Measurements from ENCODE around the gene MEI1.

MEI1 gene

GRCh38 chr22:41697126-41697775 lies 2.1 kb upstream of the MEI1 start:
- peak; percentile 92 for DNase-seq
- peak overlapping the region; percentile 5; the same call in 1 of the 2 replicates for H3K4me3 ChIP-seq (ENCODE audit: low read depth, low read length)
- H3K27ac ChIP-seq = peak overlapping the region; percentile 7; the same call in 1 of the 2 replicates

DNA sequence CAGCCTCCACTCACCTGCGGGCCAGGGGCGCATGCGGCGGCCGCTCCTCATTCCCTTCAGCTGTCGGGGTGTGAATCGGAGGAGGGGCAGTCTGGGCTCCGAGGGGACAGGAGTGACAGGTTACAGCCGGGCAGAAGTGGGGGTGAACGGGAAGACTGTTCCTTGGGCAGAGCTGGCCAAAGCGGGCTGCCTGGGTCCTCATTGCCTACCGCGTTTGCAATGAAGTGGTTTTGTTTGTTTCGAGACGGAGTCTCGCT lies 733 bp downstream of the MEI1 start:
- Histone ChIP-seq H3K36me3 (no peaks in the 10 kb centered on the region), H3K4me3 (ENCODE audit: low read depth, low read length) (no peak overlapping the region), H3K27ac (no peak overlapping the region), H3K9me3 (ENCODE audit: severe bottlenecking) (no peaks in the 10 kb centered on the region), H3K27me3 (ENCODE audit: insufficient read depth, low read depth, severe bottlenecking) (no peaks in the 10 kb centered on the region)
- TF ChIP-seq CTCF (IDR thresholded peaks at IDR 0.05; ENCODE audit: low read depth, low read length) = no peak
- no peak for DNase-seq

More at GRCh38 chr22:41697126-41697775, 2.1 kb upstream of the MEI1 start:
- Histone ChIP-seq H3K9me3 (ENCODE audit: severe bottlenecking) (no peaks in the 10 kb centered on the region), H3K27me3 (ENCODE audit: insufficient read depth, low read depth, severe bottlenecking) (no peaks in the 10 kb centered on the region), H3K36me3 (no peaks in the 10 kb centered on the region)
- TF ChIP-seq CTCF (IDR thresholded peaks at IDR 0.05; ENCODE audit: low read depth, low read length) = peak; percentile 87

DNA sequence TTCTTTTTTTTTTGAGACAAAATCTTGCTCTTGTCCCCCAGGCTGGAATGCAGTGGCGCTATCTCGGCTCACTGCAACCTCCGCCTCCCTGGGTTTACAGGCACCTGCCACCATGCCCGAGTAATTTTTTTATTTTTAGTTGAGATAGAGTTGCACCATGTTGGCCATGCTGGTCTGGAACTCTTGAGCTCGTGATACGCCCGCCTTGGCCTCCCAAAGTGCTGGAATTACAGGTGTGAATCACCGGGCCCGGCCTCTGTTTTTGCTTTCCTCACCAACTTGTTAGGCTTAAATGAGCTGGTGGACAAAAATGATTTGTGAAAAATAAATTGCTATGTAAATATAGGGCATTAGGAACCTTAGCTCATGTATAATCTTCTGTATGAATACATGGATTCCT lies 3.5 kb downstream of the MEI1 start:
- Histone ChIP-seq H3K27me3 (ENCODE audit: insufficient read depth, low read depth, severe bottlenecking) (no peaks in the 10 kb centered on the region), H3K9me3 (ENCODE audit: severe bottlenecking) (no peaks in the 10 kb centered on the region), H3K36me3 (no peaks in the 10 kb centered on the region), H3K4me3 (ENCODE audit: low read depth, low read length) (no peak overlapping the region), H3K27ac (no peak overlapping the region)
- no peak for TF ChIP-seq CTCF (IDR thresholded peaks at IDR 0.05; ENCODE audit: low read depth, low read length)
- no peak for DNase-seq

DNA sequence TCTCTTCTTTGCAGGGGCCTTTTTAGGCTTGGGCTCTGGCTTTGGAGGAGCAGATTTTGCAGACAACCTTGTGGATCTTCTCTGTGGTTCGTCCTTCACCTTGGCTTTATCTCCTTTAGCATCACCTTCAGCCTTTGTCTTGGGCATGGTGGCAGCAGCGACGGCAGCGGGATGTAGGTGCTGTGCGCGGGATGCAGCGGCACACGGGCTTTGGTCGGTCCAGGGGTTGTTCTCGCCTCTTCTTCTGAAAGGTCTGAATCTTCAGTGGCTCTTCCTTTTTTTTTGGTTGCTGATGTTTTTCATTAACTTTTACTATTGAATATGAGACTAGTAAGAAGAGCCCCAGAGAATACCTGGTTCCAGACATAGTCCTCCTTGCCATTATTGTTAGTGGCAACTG lies 10.0 kb downstream of the MEI1 start:
- DNase-seq = no peak
- no peak overlapping the region for H3K27ac ChIP-seq

GRCh38 chr22:41713004-41713403 lies 13.7 kb downstream of the MEI1 start:
- no peak for TF ChIP-seq CTCF (IDR thresholded peaks at IDR 0.05; ENCODE audit: low read depth, low read length)
- no peaks in the 10 kb centered on the region for H3K36me3 ChIP-seq
- H3K4me3 ChIP-seq (ENCODE audit: low read depth, low read length) = no peak overlapping the region
- H3K9me3 ChIP-seq (ENCODE audit: severe bottlenecking) = no peaks in the 10 kb centered on the region
- no peak for DNase-seq
- H3K27ac ChIP-seq = no peak overlapping the region
- no peaks in the 10 kb centered on the region for H3K27me3 ChIP-seq (ENCODE audit: insufficient read depth, low read depth, severe bottlenecking)

More for the DNA sequence above, 10.0 kb downstream of the MEI1 start:
- no peak for TF ChIP-seq CTCF (IDR thresholded peaks at IDR 0.05; ENCODE audit: low read depth, low read length)
- H3K27me3 ChIP-seq (ENCODE audit: insufficient read depth, low read depth, severe bottlenecking) = no peaks in the 10 kb centered on the region
- no peaks in the 10 kb centered on the region for H3K9me3 ChIP-seq (ENCODE audit: severe bottlenecking)
- no peaks in the 10 kb centered on the region for H3K36me3 ChIP-seq
- no peak overlapping the region for H3K4me3 ChIP-seq (ENCODE audit: low read depth, low read length)

DNA sequence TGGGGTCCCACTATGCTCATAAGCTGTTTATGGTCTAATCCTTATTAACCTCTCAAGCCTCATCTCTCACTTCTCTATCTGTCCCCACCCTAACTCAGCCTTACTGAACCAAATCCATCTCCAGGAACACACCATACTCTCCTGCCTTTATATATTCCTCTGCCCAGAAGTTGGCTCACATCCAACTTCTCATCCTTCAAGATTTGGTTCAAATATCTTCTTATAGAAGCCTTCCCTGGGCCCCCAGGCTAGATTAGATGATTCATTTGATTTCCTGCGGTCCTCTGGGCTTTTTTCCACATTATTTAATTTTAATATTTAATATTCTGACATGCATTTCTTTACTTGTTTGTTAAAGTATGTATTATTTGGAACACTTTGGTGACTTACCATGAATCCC lies 23.2 kb downstream of the MEI1 start:
- no peaks in the 10 kb centered on the region for H3K27me3 ChIP-seq (ENCODE audit: insufficient read depth, low read depth, severe bottlenecking)
- no peak for TF ChIP-seq CTCF (IDR thresholded peaks at IDR 0.05; ENCODE audit: low read depth, low read length)
- no peak overlapping the region for H3K27ac ChIP-seq
- H3K36me3 ChIP-seq = no peaks in the 10 kb centered on the region
- no peak for DNase-seq
- H3K9me3 ChIP-seq (ENCODE audit: severe bottlenecking) = no peaks in the 10 kb centered on the region
- no peak overlapping the region for H3K4me3 ChIP-seq (ENCODE audit: low read depth, low read length)

Data from WERI-Rb-1 (cell line).